Uterus (tissue), 2 donors: Measurements from ENCODE around the gene SEC22C.

ENCODE experiments used
- CTCF ChIP-seq, 4 experiments: fragments of 200-600 bp in 2 of 4; fragments of 450-650 bp in 2 of 4; sonication (generic) in 2 of 4; IDR thresholded peaks; one replicate each; pipeline ENCODE4 v1.5.1; 2016 to 2019; ENCODE audit warnings: antibody characterized with exemption in 4 of 4, mild to moderate bottlenecking in 2 of 4, moderate library complexity in 1 of 4
- POLR2A ChIP-seq, 2 donors: fragments of 450-650 bp; IDR thresholded peaks; one replicate each; pipeline ENCODE4 v1.6.1; 2016; ENCODE audit warnings: antibody characterized with exemption in 2 of 2, mild to moderate bottlenecking in 1 of 2, moderate library complexity in 1 of 2

- TF ChIP-seq CTCF (IDR thresholded peaks at IDR 0.05) (no peak), POLR2A (IDR thresholded peaks at IDR 0.05) (no peak)
These were observed 28.9 kb downstream of the SEC22C start for GRCh38 chr3:42552830-42553229.
